ENCODE data around the gene CDH23. TPM values are rescaled to one million over a fixed set of nuclear protein-coding genes. Genes with fewer than 3 reads are reported as not detected.

The CDH23 gene
- total and polyA plus RNA-seq, 2 donors (not counting 1 experiment from before 2014, with no cell fraction given): 0.01 to 0.17 TPM

GRCh38 chr10:71816936-71817618 lies 420.4 kb downstream of the CDH23 start:
- DNase-seq (ENCODE audit: low read depth in 2 of 2): no peak
- no peak overlapping the region for H3K27ac ChIP-seq (ENCODE audit: insufficient read depth, low read length)
- no peaks in the 10 kb centered on the region for H3K4me1 ChIP-seq (ENCODE audit: control insufficient read depth, extremely low read depth, insufficient read depth, low read length)
- peaks cover 36% of the 10 kb centered on the region for H3K36me3 ChIP-seq (ENCODE audit: control insufficient read depth, insufficient read depth, low read length)
- H4K20me1 ChIP-seq (ENCODE audit: control insufficient read depth, extremely low read depth, insufficient read depth, low read length): no peaks in the 10 kb centered on the region
- H3K9ac ChIP-seq (ENCODE audit: insufficient read depth, low read length): no peak overlapping the region
- no peaks in the 10 kb centered on the region for H3K9me3 ChIP-seq (ENCODE audit: control insufficient read depth, insufficient read depth, low read depth, low read length)
- TF ChIP-seq EZH2 (IDR thresholded peaks at IDR 0.05; ENCODE audit: low read length, missing control alignments) (no peak), CTCF (conservative IDR thresholded peaks at IDR 0.05 in 1 of 2, IDR thresholded peaks at IDR 0.05 in 1 of 2; ENCODE audit: low read depth in 1 of 2, low read length in 2 of 2) (no peak)
- H3K4me2 ChIP-seq (ENCODE audit: extremely low read depth, insufficient read depth, low read length): no peak overlapping the region
- H3K79me2 ChIP-seq (ENCODE audit: control insufficient read depth, insufficient read depth, low read length): no peaks in the 10 kb centered on the region
- H2AFZ ChIP-seq (ENCODE audit: low read length): no peak overlapping the region
- no peaks in the 10 kb centered on the region for H3K27me3 ChIP-seq (ENCODE audit: control insufficient read depth, insufficient read depth, low read length)
- H3K4me3 ChIP-seq (replicated peaks in 1 of 4; ENCODE audit: control extremely low read depth in 1 of 4, insufficient read depth in 1 of 4, low read depth in 3 of 4, low read length in 4 of 4): no peak overlapping the region

DNA sequence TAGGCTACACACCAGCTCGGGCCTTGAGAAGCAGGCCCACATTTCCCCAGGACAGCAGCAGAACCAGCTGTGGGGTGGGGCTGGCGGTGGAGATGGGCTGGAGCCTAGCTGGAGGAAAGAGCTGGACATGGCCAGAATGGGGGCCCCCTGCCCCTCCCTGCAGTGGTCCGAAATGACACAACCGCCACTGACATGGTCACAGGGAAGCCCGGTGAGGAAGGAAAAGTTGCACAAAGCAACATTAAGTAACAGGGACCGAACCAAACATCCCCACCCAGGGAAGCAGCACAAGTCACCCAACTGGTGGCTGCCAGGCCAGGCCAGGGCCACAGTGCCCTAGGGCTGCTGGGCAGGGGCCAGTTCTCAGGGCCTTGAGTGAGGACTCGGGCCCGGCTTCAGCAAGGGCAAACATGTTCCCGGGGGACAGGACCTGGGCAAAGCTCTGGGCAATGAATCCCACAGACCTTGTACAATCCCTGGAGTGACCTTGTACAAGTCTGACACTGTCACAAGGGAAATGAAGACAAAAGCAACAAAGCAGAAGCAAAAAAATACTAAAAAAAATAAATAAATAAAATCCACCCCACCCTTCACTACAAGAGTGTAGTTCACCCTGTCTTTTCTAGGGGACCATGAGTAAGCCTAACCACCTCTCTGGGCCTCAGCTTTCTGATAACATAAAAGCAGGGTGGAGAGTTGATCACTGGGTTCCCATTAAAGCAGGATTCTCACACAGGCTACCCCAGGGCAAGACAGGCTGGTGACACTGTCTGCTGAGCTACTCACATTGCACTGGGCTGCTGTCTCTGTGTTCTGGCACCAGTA lies 421.3 kb downstream of the CDH23 start:
- no peak overlapping the region for H2AFZ ChIP-seq (ENCODE audit: low read length)
- H3K4me2 ChIP-seq (ENCODE audit: extremely low read depth, insufficient read depth, low read length): no peak overlapping the region
- no peak overlapping the region for H3K9ac ChIP-seq (ENCODE audit: insufficient read depth, low read length)
- no peak overlapping the region for H3K27ac ChIP-seq (ENCODE audit: insufficient read depth, low read length)
- H3K9me3 ChIP-seq (ENCODE audit: control insufficient read depth, insufficient read depth, low read depth, low read length): no peaks in the 10 kb centered on the region
- no peaks in the 10 kb centered on the region for H3K27me3 ChIP-seq (ENCODE audit: control insufficient read depth, insufficient read depth, low read length)
- no peak overlapping the region for H3K4me3 ChIP-seq (replicated peaks in 1 of 4; ENCODE audit: control extremely low read depth in 1 of 4, insufficient read depth in 1 of 4, low read depth in 3 of 4, low read length in 4 of 4)
- peaks cover 37% of the 10 kb centered on the region for H3K36me3 ChIP-seq (ENCODE audit: control insufficient read depth, insufficient read depth, low read length)
- H3K4me1 ChIP-seq (ENCODE audit: control insufficient read depth, extremely low read depth, insufficient read depth, low read length): no peaks in the 10 kb centered on the region
- H3K79me2 ChIP-seq (ENCODE audit: control insufficient read depth, insufficient read depth, low read length): no peaks in the 10 kb centered on the region
- DNase-seq (ENCODE audit: low read depth in 2 of 2): no peak
- no peaks in the 10 kb centered on the region for H4K20me1 ChIP-seq (ENCODE audit: control insufficient read depth, extremely low read depth, insufficient read depth, low read length)
- no peak for TF ChIP-seq EZH2 (IDR thresholded peaks at IDR 0.05; ENCODE audit: low read length, missing control alignments)
- no peak for TF ChIP-seq CTCF (conservative IDR thresholded peaks at IDR 0.05 in 1 of 2, IDR thresholded peaks at IDR 0.05 in 1 of 2; ENCODE audit: low read depth in 1 of 2, low read length in 2 of 2)

DNA sequence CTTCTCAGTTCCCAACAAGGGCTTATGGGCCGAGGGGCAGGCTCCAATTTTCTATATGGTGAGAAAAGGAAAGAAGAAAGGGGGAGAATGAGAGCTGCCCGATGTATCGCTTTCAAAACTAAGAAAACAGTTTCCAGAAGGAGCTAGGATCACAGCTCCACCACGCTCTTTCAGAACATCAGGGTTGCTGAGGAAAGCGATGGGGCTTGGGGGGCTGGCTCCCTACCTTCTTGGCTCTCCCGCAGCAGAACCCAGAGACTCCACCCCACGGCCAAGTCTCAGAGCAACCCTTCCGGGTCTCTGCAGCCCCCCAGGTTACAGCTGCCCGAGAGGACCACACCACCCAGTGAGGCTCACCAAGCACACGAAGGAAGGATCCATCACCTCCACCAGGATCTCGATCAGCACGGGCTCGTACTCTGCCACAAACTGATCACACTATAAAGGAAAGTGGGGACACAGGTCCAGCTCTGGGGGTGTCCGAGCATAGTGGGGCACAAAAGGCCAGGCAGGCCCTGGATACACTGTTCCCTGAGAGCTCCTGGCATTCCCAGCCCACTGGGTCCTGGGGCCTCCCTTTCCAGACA lies 422.0 kb downstream of the CDH23 start:
- H3K27ac ChIP-seq (ENCODE audit: insufficient read depth, low read length): no peak overlapping the region
- no peak overlapping the region for H3K4me2 ChIP-seq (ENCODE audit: extremely low read depth, insufficient read depth, low read length)
- DNase-seq (ENCODE audit: low read depth in 2 of 2): no peak
- H3K9me3 ChIP-seq (ENCODE audit: control insufficient read depth, insufficient read depth, low read depth, low read length): no peaks in the 10 kb centered on the region
- H3K36me3 ChIP-seq (ENCODE audit: control insufficient read depth, insufficient read depth, low read length): peaks cover 39% of the 10 kb centered on the region
- no peak overlapping the region for H3K9ac ChIP-seq (ENCODE audit: insufficient read depth, low read length)
- no peaks in the 10 kb centered on the region for H3K4me1 ChIP-seq (ENCODE audit: control insufficient read depth, extremely low read depth, insufficient read depth, low read length)
- no peak overlapping the region for H3K4me3 ChIP-seq (replicated peaks in 1 of 4; ENCODE audit: control extremely low read depth in 1 of 4, insufficient read depth in 1 of 4, low read depth in 3 of 4, low read length in 4 of 4)
- TF ChIP-seq EZH2 (IDR thresholded peaks at IDR 0.05; ENCODE audit: low read length, missing control alignments) (no peak), CTCF (conservative IDR thresholded peaks at IDR 0.05 in 1 of 2, IDR thresholded peaks at IDR 0.05 in 1 of 2; ENCODE audit: low read depth in 1 of 2, low read length in 2 of 2) (no peak)
- no peaks in the 10 kb centered on the region for H3K79me2 ChIP-seq (ENCODE audit: control insufficient read depth, insufficient read depth, low read length)
- no peaks in the 10 kb centered on the region for H3K27me3 ChIP-seq (ENCODE audit: control insufficient read depth, insufficient read depth, low read length)
- H4K20me1 ChIP-seq (ENCODE audit: control insufficient read depth, extremely low read depth, insufficient read depth, low read length): no peaks in the 10 kb centered on the region
- no peak overlapping the region for H2AFZ ChIP-seq (ENCODE audit: low read length)

Data from fibroblast of lung (primary cell).